D721Med (cell line): ENCODE measurements around the gene CFAP92.

Source experiments
- DNase-seq: peaks from one replicate; pipeline ENCODE4 v3.0.0; 2011; ENCODE audit warnings: low spot score; ENCODE audit not compliant: insufficient read length
- FAIRE-seq: peaks from 2 replicates; lab custom pipeline; 2011; peaks lifted over from hg19 to GRCh38; lab: Jason Lieb, UNC
- TF ChIP-seq, protein P1 (sequence below): IDR thresholded peaks from 2 replicates; pipeline ENCODE4 v1.5.1; 2012; ENCODE audit warnings: mild to moderate bottlenecking, control low read depth; ENCODE audit not compliant: insufficient read depth; ENCODE audit errors: missing control alignments

The CFAP92 gene

GRCh38 chr3:129031476-129032215 lies 37.8 kb upstream of the CFAP92 start:
- no peak for FAIRE-seq
- TF ChIP-seq, protein P1, sequence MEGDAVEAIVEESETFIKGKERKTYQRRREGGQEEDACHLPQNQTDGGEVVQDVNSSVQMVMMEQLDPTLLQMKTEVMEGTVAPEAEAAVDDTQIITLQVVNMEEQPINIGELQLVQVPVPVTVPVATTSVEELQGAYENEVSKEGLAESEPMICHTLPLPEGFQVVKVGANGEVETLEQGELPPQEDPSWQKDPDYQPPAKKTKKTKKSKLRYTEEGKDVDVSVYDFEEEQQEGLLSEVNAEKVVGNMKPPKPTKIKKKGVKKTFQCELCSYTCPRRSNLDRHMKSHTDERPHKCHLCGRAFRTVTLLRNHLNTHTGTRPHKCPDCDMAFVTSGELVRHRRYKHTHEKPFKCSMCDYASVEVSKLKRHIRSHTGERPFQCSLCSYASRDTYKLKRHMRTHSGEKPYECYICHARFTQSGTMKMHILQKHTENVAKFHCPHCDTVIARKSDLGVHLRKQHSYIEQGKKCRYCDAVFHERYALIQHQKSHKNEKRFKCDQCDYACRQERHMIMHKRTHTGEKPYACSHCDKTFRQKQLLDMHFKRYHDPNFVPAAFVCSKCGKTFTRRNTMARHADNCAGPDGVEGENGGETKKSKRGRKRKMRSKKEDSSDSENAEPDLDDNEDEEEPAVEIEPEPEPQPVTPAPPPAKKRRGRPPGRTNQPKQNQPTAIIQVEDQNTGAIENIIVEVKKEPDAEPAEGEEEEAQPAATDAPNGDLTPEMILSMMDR = no peak
- DNase-seq = no peak

DNA sequence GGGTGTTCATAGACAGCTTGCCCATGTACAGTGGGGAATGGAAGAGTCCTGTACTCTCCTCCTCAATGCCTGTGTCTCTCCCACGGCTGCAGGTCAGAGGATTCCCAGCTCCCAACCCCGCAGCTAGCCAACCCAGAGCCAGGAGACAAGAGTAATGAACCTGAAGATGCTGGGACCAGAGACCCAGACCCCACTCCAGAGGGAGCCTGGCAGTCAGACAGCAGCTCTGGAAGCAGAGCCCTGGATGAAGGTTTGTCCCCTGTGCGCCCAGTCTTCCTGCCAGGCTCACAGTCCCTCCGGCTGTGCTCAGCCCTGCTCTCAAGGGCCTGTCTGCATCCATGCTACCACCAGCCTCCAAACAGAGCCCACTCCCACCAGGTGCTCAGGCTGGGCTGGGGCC lies 36.7 kb upstream of the CFAP92 start:
- TF ChIP-seq, protein P1 = no peak
- no peak for DNase-seq
- FAIRE-seq = no peak

- DNase-seq (no peak), FAIRE-seq (no peak)
- TF ChIP-seq, protein P1 = no peak
These were observed 35.0 kb upstream of the CFAP92 start for GRCh38 chr3:129028866-129029265.

GRCh38 chr3:129027544-129027880 lies 33.6 kb upstream of the CFAP92 start:
- DNase-seq = no peak
- FAIRE-seq = no peak
- TF ChIP-seq, protein P1 = no peak

DNA sequence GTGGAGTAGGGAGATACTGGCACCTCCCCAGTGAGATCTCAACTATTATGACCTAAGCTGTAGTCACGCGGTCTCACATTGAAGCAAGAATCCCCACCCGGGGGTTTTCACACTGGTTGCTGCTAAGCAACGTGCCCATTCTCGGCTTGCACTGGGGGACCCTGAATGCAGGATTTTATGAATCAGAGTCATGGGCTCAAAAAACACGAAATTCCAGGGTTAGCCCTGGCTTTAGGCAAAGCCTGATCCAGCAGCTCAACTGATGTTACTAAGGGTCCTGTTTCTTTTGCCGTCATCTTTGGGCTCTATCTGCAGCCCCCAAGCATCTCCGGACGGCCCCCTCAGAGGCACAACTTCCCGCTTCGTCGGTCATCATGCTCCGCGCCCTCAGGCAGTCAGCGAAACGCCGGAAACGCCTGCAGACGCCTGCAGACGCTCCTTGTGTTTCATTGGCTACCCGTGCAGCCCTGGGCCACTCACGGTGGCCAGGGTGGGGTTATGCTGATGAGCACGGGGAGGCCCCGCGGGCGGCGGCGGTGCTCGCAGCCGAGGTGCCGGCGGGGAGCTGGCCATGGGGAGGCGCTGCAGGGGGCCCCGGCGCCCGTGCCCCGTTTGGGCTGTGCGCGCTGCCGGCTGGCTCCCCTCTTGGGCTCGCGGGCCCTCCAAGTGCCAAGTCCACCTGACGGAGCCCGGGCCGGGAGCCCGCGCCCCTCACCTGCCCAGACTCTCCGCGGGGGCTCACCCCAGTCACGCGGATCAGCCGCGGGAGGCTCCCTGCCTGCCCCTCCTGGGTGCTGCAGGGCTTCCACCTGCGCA lies 33.1 kb upstream of the CFAP92 start:
- FAIRE-seq = no peak
- TF ChIP-seq, protein P1 = peak; percentile 17
- DNase-seq = peak; percentile 98

DNA sequence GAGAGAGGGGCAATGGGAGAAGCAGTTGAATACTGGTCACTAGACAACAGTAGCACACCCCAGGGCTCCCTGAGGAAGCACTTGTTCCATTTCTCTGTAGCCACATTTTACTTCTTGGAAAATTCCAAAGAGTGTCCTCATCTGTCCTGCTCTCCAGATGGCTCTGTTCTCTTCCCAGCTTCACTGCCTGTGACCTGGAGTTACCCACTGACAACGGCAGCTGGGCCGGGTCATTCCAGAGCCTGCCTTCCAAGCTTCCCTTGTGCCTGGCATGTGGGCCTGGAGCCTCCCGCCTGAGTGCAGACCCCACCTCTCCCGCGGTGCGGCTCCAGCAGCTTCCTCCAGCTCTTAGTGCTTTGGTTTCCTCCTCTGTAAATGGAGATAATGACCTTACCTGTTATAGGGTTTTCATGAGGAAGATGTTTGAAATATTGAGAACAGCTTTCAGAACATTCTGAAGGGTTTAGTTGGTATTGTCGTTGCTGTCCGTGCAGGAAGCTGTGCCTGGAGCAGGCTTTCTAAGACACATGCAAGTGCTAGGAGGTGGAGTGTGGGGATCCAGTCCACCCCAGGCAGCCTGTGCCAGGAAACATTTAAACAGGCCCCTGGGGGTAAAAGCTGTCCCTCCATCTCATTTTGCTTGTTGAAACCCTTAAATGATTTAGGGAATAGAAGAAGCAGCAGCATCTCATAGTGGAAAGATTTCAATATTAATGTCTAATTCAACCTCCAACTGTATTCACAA lies 32.0 kb upstream of the CFAP92 start:
- no peak for FAIRE-seq
- TF ChIP-seq, protein P1 = no peak
- DNase-seq = no peak
